ENCODE measurements around the gene GALNT2. TPM values are rescaled to one million over a fixed set of nuclear protein-coding genes. Genes with fewer than 3 reads are reported as not detected.

GALNT2 gene
- total RNA-seq, 1 donor from 2014 or later: 66.8 TPM

DNA sequence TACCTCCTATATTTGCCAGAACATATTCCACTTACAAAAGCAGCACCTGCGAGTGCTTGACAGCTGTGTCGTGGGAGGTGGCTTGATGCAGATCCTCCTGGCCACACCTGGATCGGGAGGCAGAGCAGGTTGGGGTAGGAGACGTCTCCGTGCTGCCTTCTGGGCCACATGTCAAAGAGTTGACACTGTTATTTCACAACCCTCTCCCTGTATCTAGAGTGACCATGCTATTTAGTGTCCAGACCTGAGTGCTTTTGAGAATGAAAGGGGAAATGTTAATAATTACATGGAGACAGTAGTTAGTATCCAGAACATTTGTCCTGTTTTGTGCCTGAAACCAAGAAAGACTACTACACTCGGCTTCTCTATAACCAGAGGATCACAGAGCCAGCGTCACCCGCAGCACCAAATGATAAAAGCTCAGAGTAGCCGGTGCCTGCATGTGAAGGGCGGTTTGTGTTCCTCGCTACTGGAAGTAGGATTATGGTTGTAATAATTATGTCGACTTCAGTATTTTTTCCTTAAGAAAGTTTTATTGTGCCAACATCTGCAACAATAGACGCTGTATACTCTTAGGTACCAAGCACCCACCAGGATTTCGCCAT is 77.1 kb downstream of the GALNT2 start:
- DNase-seq (ENCODE audit: low read depth): no peak

DNA sequence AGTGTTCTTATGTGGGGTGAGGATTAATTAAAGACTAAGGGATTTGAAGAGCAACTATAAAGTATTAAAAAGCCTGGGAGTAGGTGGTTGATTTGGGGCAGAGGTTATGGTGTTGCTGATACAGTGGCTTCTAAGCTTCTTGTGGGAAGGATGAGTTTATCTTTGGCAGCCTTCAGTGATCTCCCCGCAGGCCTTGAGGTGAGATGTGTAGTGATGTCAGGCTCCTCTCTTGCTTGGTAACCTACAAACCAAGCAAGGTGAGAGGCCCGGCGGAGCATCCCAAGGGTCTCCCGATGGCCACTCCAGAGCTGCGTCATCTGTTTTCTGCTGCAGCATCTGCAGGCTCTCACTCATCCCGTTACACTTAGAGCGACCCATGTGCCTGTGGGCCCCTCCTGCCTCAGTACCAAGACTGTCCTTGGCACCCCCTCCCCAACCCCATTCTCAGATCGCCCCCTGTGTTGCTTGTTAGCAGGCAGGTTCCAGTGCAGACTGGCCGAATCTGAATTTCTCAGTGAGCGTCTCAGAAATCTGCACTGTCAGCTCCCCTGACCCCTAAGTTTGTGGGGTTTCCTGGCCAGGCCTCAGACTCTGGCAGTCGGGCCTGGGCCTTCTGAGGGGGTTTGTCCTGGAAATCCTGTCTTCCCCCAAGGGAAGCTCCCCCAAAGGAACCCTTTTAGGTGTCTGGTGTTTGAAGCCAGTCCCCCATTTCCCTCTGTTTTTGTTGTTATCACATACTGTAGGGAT is 77.9 kb downstream of the GALNT2 start:
- no peak for DNase-seq (ENCODE audit: low read depth)

DNA sequence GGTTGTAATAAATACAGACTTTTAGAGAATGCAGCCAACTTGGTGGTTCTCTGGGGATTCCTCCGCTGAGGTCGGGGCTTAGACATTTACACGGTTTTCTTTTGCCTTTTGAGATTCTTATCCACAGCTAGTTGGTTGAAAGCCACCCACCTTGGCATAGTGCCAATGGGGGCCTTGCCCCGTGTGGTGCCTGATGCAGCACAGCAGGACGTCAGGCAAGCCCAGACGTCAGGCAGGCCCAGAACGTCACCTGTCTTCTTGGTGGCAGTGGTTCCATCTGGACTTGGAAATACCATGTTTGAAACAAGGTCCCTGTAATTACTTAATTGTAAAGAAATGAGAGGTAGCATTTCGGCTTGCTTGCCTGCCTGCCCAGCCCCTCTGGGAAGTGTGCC is 78.5 kb downstream of the GALNT2 start:
- DNase-seq (ENCODE audit: low read depth): no peak

DNA sequence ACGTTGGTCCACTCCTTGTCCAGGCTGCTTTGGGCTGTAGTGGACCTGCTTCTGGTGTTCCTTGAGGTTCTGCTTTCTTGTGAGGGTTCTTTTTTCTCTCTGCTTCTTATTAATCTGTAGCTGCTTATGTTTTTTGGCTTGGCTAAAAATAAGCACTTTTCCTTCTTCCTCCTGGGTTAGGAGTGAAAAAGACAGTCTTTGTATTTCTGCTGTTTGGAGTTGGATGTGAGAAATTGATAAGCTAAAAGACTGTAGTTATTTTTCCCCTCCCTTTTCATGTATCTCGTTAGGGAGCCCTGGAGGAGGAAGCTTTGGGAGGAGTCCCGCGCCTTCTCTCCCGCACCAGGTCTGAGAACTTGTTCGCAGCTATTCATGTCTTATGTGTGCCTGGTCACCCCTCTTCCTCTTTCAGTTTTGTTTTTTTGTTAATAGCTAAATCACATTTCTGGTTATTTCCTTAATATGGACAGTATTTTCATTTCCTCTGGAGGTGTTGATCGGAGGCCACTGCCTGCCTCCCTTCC is 79.0 kb downstream of the GALNT2 start:
- DNase-seq (ENCODE audit: low read depth): no peak

DNA sequence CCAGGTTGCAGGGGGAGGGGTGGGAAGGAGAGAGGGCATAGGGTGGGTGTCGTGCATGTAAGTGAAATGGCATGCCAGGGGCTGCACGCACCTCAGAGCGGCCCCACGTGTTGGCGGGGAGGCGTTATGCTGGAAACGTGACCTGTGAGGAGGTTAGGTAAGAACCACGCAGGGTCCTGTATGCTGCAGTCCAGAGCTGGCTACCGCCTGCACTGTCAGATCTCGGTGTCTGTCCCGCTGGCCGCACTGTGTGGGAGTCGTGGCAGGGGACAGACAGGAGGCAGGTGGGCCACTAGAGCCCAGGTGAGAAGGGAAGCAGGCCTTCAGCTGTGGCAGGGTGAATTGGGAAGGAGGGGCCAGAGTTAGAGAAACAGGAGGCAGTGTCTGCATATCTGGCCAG is 79.7 kb downstream of the GALNT2 start:
- no peak for DNase-seq (ENCODE audit: low read depth)

DNA sequence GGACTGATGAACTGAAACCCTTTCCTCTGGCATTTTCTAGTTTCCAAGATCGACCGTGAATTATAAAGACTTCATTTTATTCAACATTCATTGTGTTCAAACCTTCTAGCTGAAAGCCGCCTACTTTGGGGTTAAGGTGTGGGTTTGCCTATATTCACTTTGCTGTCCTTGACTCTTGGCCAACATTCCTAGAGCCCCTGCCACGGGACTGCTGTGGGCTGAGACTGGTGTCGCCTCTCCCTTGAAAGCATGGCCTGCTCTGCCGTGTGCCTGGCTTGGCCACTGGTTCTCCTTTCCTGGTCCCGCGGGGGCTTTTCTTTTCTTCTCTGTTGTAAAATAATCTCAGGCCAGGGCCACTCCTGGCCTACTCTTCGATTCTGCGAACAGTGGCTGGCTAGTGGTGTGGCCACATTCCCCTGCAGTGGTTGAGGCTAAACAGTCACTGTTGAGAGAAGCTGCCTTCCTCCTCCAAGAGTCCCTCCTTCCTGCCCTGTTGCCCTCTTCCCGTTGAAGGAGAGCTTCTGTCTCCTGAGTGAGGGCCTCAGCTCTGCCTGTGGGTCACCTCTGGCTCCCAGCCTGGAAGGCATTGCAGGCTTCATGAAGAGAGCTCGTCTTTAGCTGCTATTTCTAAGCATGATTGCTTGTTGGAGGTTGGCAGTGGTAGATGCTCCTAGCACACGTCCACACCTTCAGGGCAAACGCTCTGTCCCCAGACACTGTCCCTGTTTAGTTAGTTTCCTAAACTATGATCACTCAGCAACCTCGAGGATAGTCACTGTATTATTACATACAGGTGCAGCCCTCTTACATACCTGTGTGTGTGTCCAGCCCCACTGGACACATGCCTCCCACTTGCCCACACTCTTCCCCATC is 80.5 kb downstream of the GALNT2 start:
- no peak for DNase-seq (ENCODE audit: low read depth)

DNA sequence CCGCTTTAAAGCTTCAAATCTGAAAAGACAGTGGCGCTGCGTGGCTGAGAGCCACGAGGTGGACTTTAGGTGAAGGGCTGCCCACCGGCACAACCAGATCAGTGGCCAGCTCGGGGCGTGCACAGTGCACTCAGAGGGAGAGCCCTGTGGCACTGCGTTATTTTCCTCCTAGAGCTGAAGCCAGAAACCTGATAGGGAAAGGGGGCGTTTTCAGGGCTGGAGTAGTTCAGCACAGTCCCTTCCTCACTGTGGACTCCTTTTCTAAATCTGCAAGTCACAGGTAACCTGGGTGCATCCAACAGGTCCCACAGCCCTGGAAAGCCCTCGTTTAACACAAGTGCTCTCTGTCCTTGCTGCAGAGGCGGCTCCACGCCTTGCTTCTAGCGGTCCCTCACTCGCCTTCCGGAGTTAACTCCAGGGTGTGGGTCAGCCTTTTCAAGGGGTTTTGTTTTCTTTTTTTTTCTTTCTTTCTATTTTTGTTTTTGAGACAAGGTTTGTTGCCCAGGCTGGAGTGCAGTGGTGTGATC is 81.2 kb downstream of the GALNT2 start:
- DNase-seq (ENCODE audit: low read depth): no peak

DNA sequence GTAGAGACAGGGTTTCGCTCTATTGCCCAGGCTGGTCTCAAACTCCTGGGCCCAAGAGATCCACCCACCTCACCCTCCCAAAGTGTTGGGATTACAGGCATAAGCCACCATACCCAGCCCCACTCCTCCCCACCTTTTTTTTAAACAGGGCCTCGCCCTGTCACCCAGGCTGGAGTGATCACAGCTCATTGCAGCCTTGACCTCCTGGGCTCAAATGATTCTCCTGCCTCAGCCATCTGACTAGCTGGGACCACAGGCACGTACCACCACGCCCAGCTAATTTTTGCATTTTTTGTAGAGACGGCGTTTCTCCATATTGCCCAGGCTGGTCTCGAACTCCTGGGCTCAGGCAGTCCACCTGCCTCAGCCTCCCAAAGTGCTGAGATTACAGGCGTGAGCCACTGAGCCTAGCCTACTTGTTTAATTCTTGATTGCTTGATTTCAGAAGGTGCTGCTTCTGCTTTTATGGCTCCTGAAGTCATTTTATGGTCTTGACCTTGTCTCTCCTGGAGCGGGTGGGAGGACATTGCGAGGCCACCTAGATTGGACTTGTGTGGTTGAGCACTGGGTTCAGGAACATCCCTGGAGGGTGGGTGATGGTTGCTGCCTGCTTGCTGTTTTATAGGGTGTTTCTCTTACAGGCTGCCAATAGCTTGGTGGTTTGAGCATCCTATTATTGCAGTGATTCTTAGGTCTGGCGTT is 81.9 kb downstream of the GALNT2 start:
- DNase-seq (ENCODE audit: low read depth): no peak

DNA sequence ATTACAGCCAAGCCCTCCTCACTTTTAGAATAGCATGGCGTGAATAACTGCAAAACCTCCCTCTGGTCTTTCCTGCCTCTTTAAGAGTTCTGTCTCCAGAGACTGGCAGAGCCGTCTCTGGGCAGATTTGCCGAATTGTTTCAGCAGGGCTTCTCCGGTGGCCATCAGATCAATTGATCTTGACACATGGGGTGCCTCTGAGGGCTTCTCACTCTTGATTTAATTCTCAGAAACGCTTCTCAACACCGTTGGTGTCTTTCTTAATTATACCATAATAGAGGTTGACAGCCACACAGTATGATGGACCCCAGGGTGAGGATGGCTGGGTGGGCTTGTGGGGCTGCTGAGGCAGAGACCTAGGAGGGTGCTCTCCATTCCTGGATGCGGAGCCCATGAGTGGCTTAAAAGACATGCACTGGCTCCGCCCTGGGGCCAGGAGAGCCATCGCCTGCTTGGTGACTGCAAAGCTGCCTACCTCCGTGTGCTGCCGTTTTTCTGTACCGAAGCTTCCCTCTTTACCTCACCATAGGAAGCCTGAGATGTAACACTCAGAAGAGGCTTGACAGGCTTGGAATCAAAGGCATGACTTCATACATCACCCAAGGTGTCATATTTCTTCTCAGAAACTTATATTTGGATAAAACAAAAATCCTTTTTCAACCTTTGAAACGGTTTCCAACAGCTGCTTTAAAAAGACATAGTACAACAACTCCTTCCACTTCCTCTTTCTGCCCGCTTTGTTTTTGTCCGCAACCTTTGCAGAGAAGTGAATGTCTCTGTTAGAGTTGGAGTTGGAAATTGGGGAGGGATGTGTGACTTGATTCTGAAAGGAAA is 82.9 kb downstream of the GALNT2 start:
- DNase-seq (ENCODE audit: low read depth): no peak

DNA sequence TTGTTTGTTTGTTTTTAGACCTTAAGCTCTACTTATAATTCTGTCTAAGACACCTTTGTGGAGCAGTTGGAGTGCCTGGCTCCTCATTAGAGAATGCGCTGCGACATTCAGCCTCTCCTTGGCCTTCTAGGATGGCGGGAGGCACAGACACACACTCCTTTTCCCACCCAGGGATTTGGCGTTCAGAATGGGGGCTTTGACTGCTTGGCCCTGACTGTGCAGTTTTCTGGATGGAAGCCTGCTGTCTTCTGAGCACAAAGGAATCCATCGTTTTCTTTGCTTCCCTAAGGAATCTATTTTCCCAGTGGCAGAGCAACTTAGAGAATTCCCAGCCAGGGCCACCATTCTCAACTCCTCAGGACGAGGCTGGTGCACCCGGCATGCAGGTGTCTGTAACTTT is 83.6 kb downstream of the GALNT2 start:
- DNase-seq (ENCODE audit: low read depth): no peak

DNA sequence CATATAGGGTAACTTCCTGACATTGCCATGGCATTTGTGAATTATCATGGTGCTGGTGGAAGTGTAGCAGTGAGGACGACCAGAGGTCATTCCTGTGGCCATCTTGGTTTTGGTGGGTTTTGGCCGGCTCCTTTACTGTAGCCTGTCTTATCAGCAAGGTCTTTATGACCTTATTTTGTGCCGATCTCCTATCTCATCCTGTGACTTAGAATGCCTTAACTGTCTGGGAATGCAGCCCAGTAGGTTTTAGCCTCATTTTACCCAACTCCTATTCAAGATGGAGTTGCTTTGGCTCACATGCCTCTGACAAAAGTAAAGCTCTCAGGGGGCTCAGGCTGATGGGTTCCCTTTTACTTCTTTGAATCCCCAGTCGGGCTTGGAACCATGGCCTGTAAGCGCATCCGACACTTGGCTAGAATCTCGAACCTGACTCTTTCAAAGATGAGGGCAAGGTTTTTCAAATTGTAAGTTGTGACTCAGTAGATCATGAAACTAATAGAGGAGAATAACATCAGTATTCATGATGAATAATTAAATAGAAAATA is 85.0 kb downstream of the GALNT2 start:
- DNase-seq (ENCODE audit: low read depth): no peak

DNA sequence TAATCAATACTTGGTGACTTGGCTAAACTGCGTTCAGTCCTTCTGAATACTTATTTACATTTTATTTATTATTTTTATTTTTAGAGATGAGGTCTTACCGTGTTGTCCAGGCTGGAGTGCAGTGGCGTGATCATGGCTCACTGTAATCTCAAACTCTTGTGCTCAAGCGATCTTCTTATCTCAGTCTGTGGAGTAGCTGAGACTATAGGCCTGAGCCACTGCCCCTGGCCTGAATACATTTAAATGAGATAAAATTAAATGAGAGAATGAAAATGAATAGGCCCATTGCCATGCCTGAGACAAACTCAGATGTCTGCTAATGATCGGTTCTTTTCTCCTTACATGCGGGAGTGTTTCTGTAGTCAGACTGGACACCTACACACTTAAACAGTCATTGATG is 86.0 kb downstream of the GALNT2 start:
- DNase-seq (ENCODE audit: low read depth): no peak

DNA sequence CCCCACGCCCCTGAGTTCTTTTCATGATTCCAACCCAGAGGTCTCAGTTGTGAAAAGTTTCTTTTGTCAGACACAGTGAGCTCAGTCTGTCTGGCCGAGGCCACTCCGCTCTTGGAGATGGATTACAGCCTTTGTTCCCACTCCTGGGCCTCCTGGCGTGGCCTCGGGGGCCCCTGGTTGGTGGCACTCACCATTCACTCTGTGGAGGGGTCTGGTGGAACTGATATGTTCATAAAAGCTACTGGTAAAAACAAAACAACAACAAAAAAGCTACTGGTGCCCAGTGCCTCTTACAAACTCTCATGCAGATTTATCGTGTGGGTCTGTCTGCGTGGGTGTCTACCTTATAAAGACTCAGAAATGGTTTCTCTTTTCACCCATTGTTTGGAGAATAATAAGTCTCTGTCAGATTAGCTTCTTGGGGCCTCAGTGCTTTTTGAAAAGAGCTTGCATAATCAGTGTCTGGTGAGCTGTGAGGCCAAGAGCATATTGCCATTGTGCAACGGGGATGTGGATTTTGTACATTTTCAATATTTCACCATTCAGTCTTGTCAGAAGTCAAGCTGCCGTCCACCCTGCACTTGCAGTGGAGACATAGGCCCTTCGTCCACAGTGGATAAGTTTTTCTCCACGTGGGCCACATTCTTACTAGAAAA is 86.7 kb downstream of the GALNT2 start:
- DNase-seq (ENCODE audit: low read depth): no peak

DNA sequence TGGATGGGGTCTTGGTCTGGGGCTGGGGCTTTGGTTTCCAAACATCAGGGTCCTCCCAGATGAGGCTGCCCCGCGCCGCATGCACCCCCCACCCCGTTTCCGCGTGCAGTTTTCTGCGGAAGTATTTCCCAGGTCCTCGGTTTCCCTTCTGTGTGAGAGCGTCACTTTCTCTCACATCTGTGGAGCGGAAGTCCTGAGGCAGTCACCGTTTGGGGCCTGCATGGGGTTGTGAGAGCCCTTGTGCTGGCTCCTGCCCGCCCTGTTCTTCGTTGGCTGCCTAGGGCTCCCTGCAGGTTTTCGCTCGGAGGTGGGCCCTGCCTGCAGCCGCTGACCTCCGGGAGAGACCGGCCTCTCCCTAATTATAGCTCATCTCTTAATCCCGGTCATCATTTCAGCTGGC is 88.0 kb downstream of the GALNT2 start:
- no peak for DNase-seq (ENCODE audit: low read depth)

DNA sequence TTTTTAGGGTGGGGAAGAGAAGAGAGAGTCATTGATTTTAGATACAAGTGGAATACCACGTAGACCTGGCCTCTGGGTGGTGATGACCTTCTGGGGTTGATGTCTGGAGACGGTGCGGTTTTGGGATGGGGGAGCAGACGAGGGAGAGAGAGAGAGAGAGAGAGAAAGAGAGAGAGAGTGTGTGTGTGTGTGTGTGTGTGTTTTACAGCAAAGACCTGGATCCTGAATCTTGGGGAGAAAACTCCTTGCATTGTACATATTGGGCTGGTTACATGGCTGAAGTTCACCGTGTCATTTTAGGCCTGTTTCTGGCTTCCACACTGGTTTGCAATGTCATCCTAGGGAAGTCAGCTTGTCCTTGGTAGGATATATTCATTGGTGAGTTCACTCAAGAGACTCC is 89.0 kb downstream of the GALNT2 start:
- no peak for DNase-seq (ENCODE audit: low read depth)

DNA sequence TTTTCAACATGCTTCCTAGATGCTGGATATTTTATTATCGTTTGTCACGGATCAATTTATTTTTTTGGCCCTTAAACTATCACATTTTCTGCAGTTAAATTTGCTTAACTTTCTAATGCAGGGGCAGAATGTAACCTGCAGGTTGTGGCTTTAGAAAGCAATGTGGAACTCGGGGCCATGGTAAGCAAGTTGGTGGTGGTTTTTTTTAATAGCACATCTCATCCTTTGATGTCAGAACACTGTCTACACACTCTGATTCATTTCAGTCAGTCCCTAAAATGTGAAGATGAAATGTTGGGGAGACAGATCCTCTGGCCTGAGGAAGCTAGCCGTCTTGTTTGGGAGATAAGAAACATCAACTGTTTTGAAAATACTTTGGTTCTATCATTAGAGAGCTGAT is 89.5 kb downstream of the GALNT2 start:
- no peak for DNase-seq (ENCODE audit: low read depth)

DNA sequence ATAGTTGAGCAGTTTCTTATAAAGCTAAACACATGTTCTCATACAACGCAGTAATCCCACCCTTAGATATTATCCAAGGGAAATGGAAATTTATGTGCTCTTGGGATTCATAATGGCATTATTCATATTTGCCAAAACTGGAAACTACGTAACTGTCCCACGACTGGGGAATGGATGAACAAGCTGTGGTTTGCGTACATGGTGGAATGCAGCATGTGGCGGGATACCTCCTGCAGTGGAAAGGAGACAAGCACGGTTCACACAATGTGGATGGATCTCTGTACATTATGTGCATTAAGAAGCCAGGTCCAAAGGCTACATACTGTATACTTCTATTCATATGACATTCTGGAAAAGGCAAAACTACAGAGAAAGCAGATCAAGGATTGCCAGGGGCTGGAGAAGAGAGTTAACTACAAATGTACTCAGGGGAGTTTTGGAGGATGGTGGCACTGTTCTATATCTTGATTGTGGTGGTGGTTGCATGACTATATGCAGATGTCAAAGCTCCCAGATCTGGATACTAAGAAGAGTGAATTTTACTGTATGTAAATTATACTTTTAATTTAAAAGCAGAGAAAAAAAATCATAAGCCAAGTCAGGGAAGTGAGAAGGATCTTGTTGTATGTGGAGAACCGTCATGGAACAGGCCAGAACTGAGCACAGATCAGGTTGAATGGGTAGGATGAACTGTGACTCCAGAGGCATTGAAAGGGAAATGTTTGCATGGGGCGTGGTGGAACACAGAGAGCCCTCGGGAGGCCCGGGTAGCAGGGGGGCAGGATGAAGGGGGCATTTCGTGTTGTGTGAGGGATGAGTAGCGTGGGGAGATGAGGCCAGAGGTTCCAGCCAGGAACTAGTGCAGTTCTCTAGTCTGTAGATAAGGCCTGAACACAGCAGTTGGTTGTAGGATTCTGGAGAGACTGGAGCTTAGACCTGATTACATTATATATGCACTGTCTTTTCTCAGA is 90.7 kb downstream of the GALNT2 start:
- no peak for DNase-seq (ENCODE audit: low read depth)
